IPS-15b (cell line): ENCODE measurements around the gene CAMSAP3.
A peak's percentile ranks its signal among the peaks of the same experiment; 100 is the strongest.

Experiments used
- H3K27me3 ChIP-seq: one replicate; pipeline ENCODE4 v1.6.1; 2013; ENCODE audit warnings: low read length; ENCODE audit not compliant: control insufficient read depth, insufficient read depth
- H3K36me3 ChIP-seq: one replicate; pipeline ENCODE4 v1.6.1; 2013; ENCODE audit warnings: low read length; ENCODE audit not compliant: control insufficient read depth, insufficient read depth
- H3K4me1 ChIP-seq: one replicate; pipeline ENCODE4 v1.6.1; 2013; ENCODE audit warnings: mild to moderate bottlenecking, low read length; ENCODE audit not compliant: control insufficient read depth, insufficient read depth
- H3K4me3 ChIP-seq: one replicate; pipeline ENCODE4 v1.5.1; 2013; ENCODE audit warnings: low read depth, low read length
- H3K9ac ChIP-seq: one replicate; pipeline ENCODE4 v1.6.1; 2013; ENCODE audit warnings: low read depth, mild to moderate bottlenecking, low read length
- H3K9me3 ChIP-seq: one replicate; pipeline ENCODE4 v1.6.1; 2013; ENCODE audit warnings: mild to moderate bottlenecking, low read length; ENCODE audit not compliant: control insufficient read depth, insufficient read depth

Gene CAMSAP3

DNA sequence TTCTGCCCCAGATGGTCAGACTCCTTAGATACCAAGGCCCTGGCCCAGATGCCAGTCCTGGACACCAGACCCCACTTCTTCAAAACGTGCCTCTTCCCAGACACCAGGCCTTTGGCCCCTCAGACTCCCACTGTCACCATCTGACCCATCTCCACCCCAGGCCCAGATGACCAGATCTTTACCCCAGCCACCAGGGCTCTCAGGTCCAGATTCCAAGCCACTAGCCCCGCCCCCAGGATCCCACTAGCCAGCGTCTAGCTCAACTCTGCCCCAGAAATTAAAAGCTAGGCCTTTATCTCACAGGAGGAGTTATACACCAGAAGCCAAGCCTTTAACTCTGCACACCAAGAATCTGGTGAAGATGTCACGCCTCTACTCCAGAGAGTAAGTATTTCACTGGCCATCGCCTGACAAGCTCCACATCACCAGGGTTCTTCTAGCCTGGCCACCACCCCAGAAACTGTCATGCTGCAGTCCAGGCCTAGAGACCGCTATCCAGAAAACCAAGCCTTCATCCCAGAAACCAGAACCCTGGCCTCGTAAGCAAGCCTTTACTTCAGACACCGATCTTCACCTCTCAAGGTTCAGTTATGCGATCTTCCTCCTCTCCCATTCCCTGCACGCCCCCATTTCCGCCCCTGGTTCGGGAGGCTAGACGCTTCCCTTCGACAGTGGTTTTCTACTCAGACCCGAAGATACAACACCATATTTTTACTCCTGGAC, 33.1 kb downstream of the CAMSAP3 start:
- Histone ChIP-seq H3K4me1 (peaks cover 2% of the 10 kb centered on the region), H3K27me3 (no peaks in the 10 kb centered on the region), H3K36me3 (peaks cover 21% of the 10 kb centered on the region), H3K4me3 (peak overlapping the region; percentile 100), H3K9ac (peak overlapping the region; percentile 83), H3K9me3 (no peaks in the 10 kb centered on the region)

DNA sequence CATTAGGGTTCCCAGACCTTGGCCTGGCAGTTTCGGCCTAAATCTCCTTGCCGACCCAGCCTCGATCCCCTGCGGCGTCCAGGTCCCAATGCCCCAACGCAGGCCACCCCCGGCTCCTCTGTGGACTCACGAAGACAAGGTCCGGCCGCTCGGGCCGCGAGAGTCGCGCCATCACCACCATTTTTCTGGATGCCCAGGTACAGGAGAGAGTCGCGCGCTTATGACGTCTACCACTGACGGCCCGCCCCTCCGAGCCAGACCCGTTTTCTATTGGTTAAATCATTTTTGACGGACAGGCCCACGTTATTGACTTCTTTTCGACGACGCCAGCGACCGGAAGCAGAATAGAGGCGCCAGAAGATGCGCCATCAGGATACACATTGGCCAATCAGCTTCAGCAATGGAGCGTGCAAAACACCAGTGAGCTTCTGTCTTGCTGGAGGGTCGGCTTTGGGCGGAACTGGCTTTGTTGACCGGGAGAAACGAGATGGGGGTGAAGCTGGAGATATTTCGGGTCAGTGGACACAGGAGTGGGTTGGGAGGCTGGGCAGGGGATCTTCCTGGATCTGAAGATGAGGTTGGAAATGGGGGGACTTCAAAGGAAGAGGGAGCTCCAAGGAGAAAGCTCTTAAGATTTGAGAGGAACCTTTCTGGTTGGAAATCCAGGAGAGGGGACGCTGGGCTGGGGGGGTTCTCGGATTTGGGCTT, 33.8 kb downstream of the CAMSAP3 start, which contains the start of the genes PET100 and XAB2:
Gene PET100, plus strand, starts transcription at position 447 of the 708 bp plus-strand sequence. Its CDS starts 41 bp downstream, at position 488.
Gene XAB2, minus strand, starts transcription at position 199 of the 708 bp plus-strand sequence. Its CDS starts 18 bp downstream, at position 181.
- peaks cover 17% of the 10 kb centered on the region for H3K36me3 ChIP-seq
- peak within 1 kb of the TSS; percentile 100 for H3K4me3 ChIP-seq
- no peaks in the 10 kb centered on the region for H3K27me3 ChIP-seq
- H3K4me1 ChIP-seq = peaks cover 2% of the 10 kb centered on the region
- peak within 1 kb of the TSS; percentile 95 for H3K9ac ChIP-seq
- no peaks in the 10 kb centered on the region for H3K9me3 ChIP-seq

DNA sequence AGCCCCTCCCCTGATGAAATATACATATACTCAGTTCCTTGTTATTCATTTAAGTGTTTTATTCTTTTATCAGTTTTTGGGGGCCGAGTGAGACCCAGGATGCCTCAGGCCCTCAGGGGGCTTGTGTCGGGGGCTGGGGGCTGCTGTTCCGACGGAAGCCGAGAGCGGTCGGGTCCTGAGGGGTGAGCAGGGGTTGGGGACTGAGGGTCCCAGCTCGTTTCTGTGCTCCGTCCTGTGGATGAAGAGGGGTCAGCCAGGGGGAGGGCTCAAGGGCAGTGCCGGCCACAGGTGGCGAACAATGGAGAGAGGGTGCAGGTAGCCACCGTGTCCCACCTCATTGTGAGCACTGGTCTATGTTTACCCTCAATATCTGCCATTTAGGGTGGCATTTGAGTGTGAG, 35.9 kb downstream of the CAMSAP3 start:
- H3K27me3 ChIP-seq = peaks cover 20% of the 10 kb centered on the region
- peaks cover 2% of the 10 kb centered on the region for H3K4me1 ChIP-seq
- peaks cover 5% of the 10 kb centered on the region for H3K36me3 ChIP-seq
- H3K9me3 ChIP-seq = no peaks in the 10 kb centered on the region
- no peak overlapping the region for H3K4me3 ChIP-seq
- H3K9ac ChIP-seq = no peak overlapping the region

DNA sequence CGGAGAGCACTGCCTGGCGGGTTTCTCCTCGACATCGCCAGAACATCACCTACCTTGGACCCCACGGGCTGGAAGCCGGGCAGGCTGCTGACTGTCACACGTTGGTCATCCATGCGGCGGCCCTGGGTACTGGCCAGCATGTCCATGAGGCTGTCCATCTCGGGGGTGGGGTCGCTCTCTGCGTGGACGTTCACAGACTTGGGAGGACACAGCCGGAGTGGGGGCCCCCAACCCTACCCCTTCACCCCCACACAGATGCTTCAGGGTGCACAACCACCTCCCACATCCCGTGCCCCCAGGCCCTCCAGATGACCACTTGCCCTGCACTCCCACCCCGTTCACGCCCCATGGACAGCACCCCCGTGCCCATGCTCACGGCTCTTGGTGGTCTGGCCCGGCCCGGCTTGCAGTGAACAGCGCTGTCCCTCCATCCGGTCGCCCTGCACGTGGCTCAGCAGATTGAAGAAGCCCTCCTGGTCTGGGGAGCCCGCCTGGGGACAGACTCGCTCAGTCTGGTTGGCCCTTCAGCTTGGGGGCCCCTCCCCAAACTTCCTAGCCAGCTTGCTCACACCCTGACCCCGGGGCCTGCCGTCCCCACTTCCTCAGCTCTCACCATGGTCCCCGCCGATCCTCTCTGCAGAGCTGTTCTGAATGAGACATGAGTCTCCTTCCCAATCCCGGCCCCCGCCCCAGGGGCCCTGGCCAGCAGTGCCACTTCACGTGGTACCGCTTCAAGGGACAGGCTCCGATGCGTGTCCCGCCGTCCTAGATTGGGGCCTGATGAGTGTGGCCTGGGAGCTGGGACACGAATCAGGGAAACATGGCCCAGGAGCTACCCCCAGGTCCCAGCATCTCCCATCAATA, 36.9 kb downstream of the CAMSAP3 start:
- Histone ChIP-seq H3K4me3 (no peak overlapping the region), H3K9me3 (no peaks in the 10 kb centered on the region), H3K9ac (no peak overlapping the region), H3K4me1 (peaks cover 2% of the 10 kb centered on the region), H3K36me3 (peaks cover 2% of the 10 kb centered on the region), H3K27me3 (peaks cover 21% of the 10 kb centered on the region)

DNA sequence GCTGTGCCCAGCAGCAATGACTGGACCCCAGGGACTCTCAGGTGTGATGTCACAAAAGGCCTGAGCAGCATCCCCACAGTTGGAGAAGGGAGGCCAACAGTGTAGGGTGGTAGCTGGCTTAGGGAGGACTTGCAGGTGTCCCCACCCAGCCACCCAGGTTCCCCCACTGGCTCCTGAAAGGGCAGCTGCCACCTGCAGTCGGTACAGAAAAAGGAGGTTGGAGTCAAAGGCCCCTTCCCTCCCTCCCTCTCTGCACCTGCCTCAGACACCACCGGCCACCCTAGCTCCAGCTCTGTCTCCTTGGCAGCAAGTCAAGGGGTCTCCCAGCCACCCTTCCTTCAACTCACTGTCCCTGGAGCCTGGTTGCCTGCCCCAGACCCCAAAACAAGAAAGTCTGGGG, 38.0 kb downstream of the CAMSAP3 start, which contains the start of gene PCP2:
Gene PCP2, minus strand, starts transcription at position 22 of the 400 bp plus-strand sequence. CDS start 262 bp downstream, outside the sequence.
- H3K27me3 ChIP-seq = peaks cover 21% of the 10 kb centered on the region
- H3K9ac ChIP-seq = no peak within 1 kb of the TSS
- no peak within 1 kb of the TSS for H3K4me3 ChIP-seq
- peaks cover 2% of the 10 kb centered on the region for H3K4me1 ChIP-seq
- peaks cover 2% of the 10 kb centered on the region for H3K36me3 ChIP-seq
- no peaks in the 10 kb centered on the region for H3K9me3 ChIP-seq

DNA sequence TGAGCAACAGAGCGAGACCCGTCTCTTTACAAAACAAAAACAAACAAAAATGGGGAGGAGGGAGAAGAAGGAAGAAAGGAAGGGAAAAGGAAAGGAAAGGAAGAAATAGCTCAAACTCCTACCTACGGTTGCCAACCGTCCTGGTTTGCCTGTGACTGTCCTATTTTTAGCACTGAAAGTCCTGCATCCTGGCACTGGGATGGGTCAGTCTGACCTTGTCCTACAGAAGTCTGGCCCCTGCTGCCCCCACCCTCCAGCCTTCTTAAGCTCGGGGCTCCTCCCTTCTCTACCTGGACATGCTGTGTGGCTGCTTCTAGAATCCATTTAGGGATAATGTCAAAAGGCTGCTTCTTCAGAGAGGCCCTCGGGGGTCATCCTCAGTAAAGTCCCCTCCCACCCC, 40.0 kb downstream of the CAMSAP3 start:
- H3K9ac ChIP-seq = no peak overlapping the region
- H3K36me3 ChIP-seq = peaks cover 2% of the 10 kb centered on the region
- no peaks in the 10 kb centered on the region for H3K9me3 ChIP-seq
- no peaks in the 10 kb centered on the region for H3K4me1 ChIP-seq
- no peak overlapping the region for H3K4me3 ChIP-seq
- H3K27me3 ChIP-seq = peaks cover 21% of the 10 kb centered on the region

DNA sequence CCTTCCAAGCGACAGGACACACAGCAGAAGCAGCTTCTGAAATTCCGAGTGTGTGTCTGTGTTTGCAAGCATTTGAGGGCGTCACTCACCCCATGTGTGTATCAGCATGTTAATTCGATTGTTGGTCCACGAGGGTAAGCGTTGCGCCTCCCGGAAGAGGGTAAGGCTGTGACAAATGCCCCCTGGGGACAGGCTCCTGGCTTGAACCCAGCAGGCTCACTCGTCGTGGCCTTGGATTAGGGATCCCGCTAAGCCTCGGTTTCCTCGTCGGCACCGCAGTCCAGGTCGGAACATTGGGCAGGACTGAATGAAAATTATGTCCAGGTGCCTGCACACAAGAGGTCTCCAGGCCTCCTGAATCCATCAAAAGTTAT, 40.6 kb downstream of the CAMSAP3 start:
- Histone ChIP-seq H3K4me3 (peak overlapping the region; percentile 47), H3K36me3 (peaks cover 2% of the 10 kb centered on the region), H3K9me3 (no peaks in the 10 kb centered on the region), H3K9ac (no peak overlapping the region), H3K4me1 (no peaks in the 10 kb centered on the region), H3K27me3 (peaks cover 21% of the 10 kb centered on the region)

DNA sequence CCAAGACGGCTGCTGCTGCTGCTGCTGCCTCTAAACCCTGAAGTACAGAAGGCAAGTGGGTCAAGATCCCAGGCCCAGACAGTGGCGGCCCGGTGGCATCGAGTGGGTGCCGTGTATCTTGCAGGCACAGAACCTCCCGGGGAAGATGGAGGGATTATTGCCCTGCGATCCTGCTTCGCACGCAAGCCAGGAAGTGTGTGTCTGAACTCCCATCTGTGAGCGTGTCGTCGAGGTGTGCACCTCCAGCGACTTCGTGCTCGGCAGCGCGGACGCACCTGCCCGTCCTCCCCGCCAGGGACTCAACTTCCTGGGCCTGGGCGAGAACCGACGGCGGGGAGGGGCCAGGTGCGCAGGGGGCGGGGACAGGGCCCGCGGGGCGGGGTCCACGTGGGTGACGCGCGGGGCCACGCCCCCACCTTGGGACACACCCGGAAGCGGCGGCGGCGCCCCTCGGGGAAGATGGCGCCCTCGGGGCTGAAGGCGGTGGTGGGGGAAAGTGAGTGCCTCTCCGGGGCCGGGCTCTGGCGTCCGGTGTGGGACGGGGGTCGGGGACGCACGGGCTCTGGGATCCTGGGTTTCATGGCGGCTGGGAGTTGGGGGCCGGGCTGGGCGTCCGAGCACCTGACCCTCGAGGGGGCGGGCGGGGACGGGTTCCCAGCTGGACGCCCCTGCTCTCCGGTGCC, 41.2 kb downstream of the CAMSAP3 start, which contains the start of gene STXBP2:
Gene STXBP2, plus strand, starts transcription at position 420 of the 683 bp plus-strand sequence. Its CDS starts 40 bp downstream, at position 460.
- peak within 1 kb of the TSS; percentile 54 for H3K9ac ChIP-seq
- H3K4me3 ChIP-seq = peak within 1 kb of the TSS; percentile 75
- H3K9me3 ChIP-seq = no peaks in the 10 kb centered on the region
- peaks cover 21% of the 10 kb centered on the region for H3K27me3 ChIP-seq
- no peaks in the 10 kb centered on the region for H3K4me1 ChIP-seq
- peaks cover 2% of the 10 kb centered on the region for H3K36me3 ChIP-seq

DNA sequence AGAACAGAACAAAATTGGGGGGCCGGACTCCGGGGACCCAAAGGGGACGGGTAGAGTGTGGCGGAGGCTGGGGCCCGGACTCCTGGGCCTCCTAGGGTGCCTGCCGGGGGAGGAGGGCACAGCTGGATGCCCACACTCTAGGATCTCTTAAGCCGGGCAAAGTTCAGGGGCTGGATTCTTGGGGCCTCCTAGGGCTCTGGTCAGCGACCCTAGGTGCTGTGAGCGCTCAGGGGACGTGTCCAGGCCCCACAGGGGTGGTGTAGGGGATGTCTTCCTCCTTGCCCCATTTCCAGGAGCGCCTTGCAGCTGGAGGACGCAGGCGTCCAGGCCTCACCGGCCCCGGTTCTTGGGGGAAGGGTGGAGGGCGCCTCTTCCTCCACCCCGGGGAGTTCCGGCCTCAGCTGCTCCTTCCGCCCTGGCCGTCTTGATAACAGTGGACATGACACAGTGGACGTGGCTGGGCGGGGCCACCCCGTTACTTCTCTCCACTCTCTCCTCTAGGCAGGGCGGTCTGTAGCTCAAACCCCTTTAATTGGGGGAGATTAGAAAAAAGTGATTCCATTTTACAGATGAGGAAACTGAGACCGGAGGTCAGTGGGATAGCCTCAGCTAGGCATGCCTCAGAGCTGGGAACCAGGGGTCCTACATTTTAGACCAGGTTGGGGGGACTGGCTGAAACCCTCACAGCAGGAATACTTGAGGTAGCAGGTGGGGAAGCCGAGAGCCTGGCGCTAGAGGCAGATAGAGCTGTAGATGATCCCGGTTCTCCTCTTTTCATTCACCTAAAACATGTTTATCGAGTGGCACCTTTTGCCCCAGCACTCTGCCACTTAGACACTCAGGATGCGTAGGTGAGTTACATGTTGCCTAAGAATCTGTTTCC, 42.0 kb downstream of the CAMSAP3 start:
- Histone ChIP-seq H3K4me3 (peak overlapping the region; percentile 75), H3K9me3 (no peaks in the 10 kb centered on the region), H3K27me3 (peaks cover 21% of the 10 kb centered on the region), H3K9ac (peak overlapping the region; percentile 54), H3K4me1 (no peaks in the 10 kb centered on the region), H3K36me3 (peaks cover 6% of the 10 kb centered on the region)

DNA sequence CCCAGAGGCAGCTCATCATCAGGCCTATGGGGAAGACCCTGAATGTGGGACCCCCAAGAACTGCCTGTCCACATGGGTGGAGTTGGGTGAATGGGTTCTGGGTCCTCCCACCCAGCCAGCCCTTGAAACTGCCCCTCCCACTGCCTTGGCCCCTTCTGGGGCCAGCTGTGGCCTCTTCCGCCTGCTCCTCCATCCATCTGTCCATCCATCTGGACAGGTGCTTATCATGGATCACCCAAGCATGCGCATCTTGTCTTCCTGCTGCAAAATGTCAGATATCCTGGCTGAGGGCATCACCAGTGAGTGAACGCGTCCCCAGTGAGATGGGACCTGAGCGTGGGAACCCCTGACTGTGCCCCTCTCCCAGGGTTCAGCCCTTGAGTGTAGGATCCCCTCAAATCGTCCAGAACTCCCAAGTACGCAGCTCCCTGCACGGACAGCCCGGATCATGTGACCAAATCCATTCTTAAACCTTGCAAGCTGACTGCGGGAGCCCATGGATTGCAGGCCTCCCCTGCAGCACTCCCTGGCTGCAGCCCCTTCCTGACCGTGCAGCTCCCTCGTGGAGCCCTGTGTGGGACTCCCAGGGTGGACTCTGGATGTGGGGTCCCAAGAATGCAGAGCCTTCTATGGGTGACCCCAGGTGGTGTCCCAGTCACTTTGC, 43.3 kb downstream of the CAMSAP3 start:
- Histone ChIP-seq H3K4me3 (no peak overlapping the region), H3K27me3 (peaks cover 21% of the 10 kb centered on the region), H3K9me3 (no peaks in the 10 kb centered on the region), H3K36me3 (peaks cover 6% of the 10 kb centered on the region), H3K4me1 (no peaks in the 10 kb centered on the region), H3K9ac (no peak overlapping the region)
